Epidermal melanocyte (primary cell): ENCODE data around the gene ELMO1.

Experiments
- DNase-seq: peaks from one replicate; pipeline ENCODE4 v3.0.0; 2011; ENCODE audit warnings: low spot score; ENCODE audit not compliant: insufficient read length

ELMO1 gene

GRCh38 chr7:36894190-36894589, 554.5 kb downstream of the ELMO1 start:
- peak; percentile 31 for DNase-seq

DNA sequence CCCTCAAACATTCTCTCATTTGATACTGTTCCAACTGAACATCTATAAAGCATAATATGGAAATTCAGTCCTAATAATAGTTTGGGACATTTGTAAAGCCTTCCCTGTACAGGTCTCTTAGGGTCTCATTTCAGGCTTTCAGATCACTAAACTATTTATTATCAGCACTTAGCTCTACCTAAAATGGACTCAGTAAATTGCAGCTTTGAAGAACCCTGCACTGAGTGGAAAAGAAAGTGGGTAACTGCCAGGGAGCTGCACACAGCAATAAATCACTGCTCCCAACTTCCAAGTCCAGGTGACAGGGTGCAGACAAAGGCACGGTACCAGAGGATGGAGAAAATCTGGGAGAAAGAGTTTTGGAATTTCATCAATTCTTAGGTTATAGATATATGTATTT, 559.5 kb downstream of the ELMO1 start:
- DNase-seq = no peak

DNA sequence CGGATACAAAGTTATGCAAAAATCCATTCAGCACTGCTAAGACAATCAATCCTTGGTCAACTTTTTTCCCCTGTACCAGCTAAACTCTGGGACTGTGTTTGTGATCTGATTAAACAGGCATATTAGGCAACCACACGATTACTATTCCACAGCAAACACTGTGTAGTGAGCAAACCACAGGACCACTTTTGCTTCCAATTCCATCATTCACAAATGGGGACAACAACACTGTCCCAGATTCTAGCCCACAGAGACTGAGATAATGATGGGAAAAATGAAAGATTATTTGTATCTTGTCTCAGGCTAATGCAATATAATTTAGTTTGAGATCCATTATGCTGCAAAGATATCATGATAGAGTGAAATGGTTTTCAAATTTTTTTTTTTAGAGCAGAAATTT, 560.7 kb downstream of the ELMO1 start:
- no peak for DNase-seq

DNA sequence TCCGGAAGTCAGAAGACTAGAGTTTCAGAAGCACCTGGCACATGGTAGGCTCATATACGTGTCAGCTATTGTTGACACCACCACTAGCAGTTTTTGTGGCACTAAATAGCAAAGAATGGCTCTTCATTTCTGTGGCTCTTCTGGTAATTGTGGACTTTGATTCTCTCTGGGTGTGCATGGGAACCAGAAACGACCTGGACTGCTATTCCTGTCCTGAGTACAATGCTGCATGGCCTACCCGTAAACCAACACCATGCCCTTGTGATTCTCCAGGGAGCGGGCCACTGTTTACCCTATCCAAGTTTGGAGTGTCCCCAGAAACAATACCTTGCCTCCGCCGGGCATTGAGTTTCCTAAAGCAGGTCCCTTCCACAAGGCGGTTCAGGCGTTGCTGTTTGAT, 561.4 kb downstream of the ELMO1 start:
- no peak for DNase-seq

- no peak for DNase-seq
These were observed 563.8 kb downstream of the ELMO1 start for GRCh38 chr7:36884910-36885309.

GRCh38 chr7:36884351-36884750, 564.3 kb downstream of the ELMO1 start:
- DNase-seq = peak; percentile 26

DNA sequence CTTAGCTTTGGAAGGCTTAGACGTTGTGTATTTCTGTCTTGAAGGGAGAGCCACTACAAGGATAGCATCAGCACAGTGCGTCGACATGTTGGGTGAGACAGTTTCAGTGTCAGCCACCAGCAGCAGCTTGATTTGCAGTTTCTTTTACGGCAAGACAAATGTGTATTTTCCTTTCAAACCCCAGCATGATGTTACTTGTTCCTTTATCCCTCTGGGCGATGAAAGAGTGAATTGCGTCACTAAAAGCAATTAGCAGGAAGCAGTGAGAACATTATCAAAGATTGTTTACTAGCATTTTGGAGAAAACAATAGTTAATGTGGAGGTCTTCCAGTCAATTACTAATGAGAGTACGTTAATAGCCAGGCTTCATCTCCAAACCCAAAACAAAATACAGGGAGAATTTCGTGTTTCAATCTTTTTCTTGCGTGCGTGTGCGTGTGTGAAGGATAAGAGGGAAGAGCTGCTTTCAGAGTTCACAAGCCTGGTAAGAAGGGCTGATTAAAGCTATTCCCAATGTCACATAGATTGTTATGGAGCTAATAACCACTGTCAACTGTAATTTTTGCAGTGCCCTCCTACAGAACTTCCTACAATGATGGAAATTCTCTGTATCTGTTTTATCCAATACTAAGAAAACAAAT, 567.3 kb downstream of the ELMO1 start:
- peak; percentile 40 for DNase-seq

- DNase-seq = no peak
These were observed 568.6 kb downstream of the ELMO1 start for GRCh38 chr7:36880108-36880507.

DNA sequence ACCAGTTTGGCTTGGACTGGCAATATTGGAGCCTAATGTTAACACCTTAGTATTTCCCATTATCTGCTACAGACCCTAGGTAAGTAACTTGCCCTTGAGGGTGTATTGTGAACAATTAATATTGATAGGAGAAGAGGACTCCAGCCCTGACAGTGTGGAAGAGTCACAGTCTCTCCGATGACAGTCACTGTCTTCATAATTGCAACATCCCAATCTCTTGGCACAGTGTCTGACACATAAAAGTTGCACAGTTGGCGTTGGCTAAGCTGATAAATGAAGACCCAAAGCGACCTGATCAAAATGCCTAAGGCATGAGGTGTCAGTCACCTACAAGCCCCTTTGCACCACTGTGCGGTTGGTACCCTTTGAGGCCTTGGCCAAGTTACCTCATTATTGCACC, 569.6 kb downstream of the ELMO1 start:
- no peak for DNase-seq

DNA sequence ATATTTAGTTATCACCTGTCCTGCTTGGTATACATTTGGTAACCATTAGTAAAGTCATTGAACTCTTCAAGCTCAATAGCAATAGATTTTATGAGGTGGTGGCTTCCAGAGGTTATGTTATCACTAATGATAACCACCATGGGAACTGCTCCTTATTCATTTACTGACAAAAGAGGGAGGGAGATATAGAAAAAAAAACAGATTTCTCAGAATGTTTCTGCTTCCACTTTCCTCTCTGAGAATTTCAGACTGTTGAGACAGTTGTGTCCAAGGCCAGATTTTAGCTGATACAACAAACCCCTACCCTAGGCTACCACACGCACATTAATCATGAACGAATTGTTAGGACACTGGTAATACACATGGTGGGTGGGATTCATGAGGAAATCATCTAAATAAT, 570.4 kb downstream of the ELMO1 start:
- no peak for DNase-seq

- DNase-seq = no peak
These were observed 572.9 kb downstream of the ELMO1 start for GRCh38 chr7:36875794-36876193.

GRCh38 chr7:36874041-36874440, 574.6 kb downstream of the ELMO1 start:
- no peak for DNase-seq

- DNase-seq = no peak
These were observed 576.8 kb downstream of the ELMO1 start for GRCh38 chr7:36871863-36872262.

GRCh38 chr7:36871355-36871738, 577.3 kb downstream of the ELMO1 start:
- DNase-seq = no peak

GRCh38 chr7:36870625-36871354, 577.9 kb downstream of the ELMO1 start:
- no peak for DNase-seq

GRCh38 chr7:36868727-36869411, 579.8 kb downstream of the ELMO1 start:
- no peak for DNase-seq

- no peak for DNase-seq
These were observed 583.6 kb downstream of the ELMO1 start for GRCh38 chr7:36865019-36865418.

DNA sequence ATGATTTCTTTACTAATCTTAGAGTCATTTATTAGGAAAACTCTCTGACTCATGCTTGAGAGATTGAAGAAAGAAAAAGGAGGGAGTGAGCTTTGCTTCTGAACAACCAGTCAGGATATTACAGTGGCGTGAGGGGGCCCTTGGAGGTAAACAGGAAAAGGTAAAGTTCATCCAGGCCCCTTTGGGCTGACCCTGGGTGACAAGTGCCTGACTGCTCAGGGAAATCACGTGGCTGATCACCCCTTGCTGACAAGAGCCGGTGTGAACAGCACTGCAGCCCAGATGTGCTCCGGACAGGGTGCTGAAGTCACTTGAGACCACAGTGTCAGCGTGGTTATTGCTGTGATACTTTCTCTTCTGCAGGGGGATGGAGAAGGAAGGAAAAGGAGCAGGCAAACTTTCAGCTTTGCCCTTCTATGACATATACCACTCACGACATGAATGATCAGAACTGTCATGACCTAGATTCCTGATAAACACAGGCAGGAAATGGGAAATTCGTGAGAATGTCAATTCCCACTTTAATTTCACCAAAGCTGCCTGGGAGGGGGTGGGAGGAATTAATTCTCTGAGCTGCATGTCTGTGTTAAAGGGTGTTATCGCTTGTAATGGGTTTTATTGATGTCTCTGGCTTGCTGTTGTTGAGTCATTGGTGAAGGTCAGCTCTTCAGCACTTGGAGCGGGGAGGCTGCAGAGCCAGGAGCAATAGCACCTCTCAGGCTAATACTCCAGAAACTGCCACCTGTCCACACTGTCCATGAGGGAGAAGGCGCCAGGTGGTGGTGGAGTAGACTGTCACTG, 584.6 kb downstream of the ELMO1 start:
- no peak for DNase-seq

DNA sequence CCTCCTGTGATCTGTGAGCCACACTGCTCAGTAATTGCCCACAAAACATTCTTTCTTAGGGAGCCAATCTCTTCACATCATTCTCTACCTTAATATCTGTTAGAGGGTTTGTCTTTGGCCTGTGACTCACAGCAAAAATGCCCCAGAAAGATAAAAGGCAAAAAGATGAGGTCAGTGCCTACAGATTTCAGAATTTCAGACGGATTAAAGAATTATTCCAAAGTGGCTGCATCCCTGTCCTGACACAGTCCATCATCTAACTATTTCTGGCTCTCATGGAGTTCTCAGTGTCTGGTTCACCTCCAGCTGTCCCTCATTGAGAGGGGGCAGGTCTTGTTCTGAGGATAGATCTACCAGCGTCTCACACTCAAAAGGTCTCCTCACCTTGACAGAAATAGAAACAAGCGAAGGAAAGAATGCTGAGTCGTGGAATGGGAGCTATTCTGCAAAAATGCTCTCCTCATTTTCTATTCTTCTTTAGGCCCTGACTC, 585.8 kb downstream of the ELMO1 start:
- DNase-seq = no peak

DNA sequence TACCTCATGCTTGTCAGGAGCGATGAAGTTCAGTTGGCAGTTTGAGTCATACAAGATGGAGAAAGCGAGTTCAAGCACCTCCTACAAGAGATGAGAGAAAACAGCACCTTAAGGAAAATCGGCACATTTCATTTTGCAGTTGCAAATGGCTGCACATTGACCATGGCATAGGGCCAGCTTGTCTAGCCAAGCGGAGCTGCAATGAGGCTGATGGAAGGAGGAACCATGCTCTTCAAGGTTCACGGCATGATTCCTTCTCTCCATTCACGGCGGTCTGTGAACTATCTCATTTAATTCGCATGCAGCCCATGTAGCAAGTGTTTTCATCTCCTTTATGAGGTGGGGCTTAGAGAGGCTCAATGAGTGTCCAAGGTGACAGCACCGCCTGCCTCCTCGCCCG, 587.0 kb downstream of the ELMO1 start:
- no peak for DNase-seq

GRCh38 chr7:36860681-36861080, 588.0 kb downstream of the ELMO1 start:
- DNase-seq = no peak

DNA sequence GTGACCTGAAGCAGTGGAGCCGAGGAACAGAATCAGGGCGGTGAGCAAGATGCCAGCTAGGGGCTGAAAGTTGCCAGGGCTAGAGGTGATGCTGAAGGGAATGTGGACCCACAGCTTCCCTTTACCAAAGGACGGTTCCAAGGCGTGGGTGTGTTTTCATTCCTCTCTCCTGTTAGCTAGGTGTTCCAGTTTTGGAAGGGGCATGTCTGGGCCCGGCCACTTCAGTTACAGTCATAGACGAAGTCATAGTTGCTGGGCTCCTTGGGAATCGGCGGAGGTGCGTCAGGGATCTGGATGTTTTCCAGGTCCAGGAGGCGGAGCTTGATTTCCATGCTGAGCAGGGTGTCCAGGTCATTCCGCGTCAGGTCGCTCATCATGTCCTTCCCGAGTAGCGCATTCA, 593.3 kb downstream of the ELMO1 start:
- DNase-seq = no peak
